ENCODE data around the gene PSMG1.
"Not testable (repeated sequence)": the region's sequence is repeated elsewhere in the genome, so short reads cannot be mapped to it uniquely, and the experiment has no call there.

Gene PSMG1

GRCh38 chr21:39155578-39155977 lies 27.7 kb downstream of the PSMG1 start:
- no peak for DNase-seq

GRCh38 chr21:39153842-39154241 lies 29.4 kb downstream of the PSMG1 start:
- no peak for DNase-seq

- DNase-seq, result no peak
Observed at GRCh38 chr21:39153373-39153772, 29.9 kb downstream of the PSMG1 start.

- no peak for DNase-seq
Observed at GRCh38 chr21:39152271-39152670, 31.0 kb downstream of the PSMG1 start.

GRCh38 chr21:39150877-39151276 lies 32.4 kb downstream of the PSMG1 start:
- DNase-seq, result no peak

- no peak for DNase-seq
Observed at GRCh38 chr21:39150316-39150715, 32.9 kb downstream of the PSMG1 start.

- no peak for DNase-seq
Observed at GRCh38 chr21:39149882-39150281, 33.4 kb downstream of the PSMG1 start.

- no peak for DNase-seq
Observed at GRCh38 chr21:39148975-39149374, 34.3 kb downstream of the PSMG1 start.

- DNase-seq, result no peak
Observed at GRCh38 chr21:39144191-39144590, 39.1 kb downstream of the PSMG1 start.

GRCh38 chr21:39142972-39143371 lies 40.3 kb downstream of the PSMG1 start:
- DNase-seq, result no peak

- no peak for DNase-seq
Observed at GRCh38 chr21:39141502-39141901, 41.7 kb downstream of the PSMG1 start.

GRCh38 chr21:39137248-39138178 lies 45.7 kb downstream of the PSMG1 start:
- no peak for DNase-seq

- DNase-seq, result no peak
Observed at GRCh38 chr21:39136711-39137110, 46.5 kb downstream of the PSMG1 start.

- DNase-seq, result not testable (repeated sequence)
Observed at GRCh38 chr21:39136138-39136537, 47.1 kb downstream of the PSMG1 start.

GRCh38 chr21:39134288-39134810 lies 48.9 kb downstream of the PSMG1 start:
- DNase-seq, result no peak

- no peak for DNase-seq
Observed at GRCh38 chr21:39132248-39132647, 51.0 kb downstream of the PSMG1 start.

- no peak for DNase-seq
Observed at GRCh38 chr21:39131791-39132190, 51.5 kb downstream of the PSMG1 start.

GRCh38 chr21:39127506-39127905 lies 55.7 kb downstream of the PSMG1 start:
- no peak for DNase-seq

- DNase-seq, result no peak
Observed at GRCh38 chr21:39126486-39126806, 56.8 kb downstream of the PSMG1 start.

GRCh38 chr21:39125752-39126485 lies 57.3 kb downstream of the PSMG1 start:
- DNase-seq, result peak; percentile 40

Data from KG1 (cell line).